Hematopoietic multipotent progenitor cell treated with erythropoietin and hydrocortisone succinate and interleukin-3 and kit ligand, for 17 days (in vitro differentiated cells): ENCODE measurements around the gene ZNF827.

Experiments used
- DNase-seq: peaks from one replicate; pipeline ENCODE4 v3.0.0-alpha.2; 2015; ENCODE audit warnings: low spot score

Gene ZNF827

DNA sequence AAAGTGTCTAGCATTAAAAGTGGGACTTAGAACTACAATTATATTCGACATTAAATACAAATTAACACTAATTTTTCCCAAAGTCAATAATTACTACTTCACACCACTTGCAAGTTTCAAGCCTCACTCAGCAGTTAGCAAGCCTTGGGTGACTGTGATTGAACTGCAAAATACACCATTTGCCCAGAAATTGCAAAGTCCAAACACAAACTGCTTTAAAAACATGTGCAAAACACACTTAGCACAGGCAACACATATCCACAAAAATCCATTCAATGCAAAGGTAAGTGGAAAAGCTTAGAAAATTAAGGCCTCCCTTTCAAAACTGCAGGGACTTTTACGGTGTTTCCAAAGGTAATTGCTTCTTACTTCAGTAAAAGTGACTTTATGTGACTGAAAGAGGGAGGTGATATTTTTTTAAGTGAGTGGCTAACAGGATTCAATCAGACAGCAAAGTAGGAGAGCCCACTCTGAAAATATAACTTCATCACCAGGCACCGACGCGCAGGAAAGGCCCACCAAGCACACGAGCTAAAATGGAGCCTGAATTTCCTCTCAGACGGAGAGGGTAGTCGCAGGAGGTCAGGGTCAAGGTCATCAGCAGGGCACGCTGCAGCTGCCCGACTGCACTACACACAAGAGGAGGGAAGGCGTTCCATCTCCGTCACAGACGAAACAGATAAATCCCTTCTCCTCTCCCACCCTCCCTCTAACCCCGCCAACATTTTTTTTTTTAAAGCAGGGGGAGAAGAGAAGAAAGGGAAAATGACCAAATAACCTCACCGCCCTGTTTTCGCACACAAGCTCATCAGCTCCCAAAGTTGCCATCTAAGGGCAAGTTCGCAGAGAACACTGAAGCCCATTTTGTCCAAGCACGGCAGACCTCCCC lies 3.1 kb downstream of the ZNF827 start:
- no peak for DNase-seq

DNA sequence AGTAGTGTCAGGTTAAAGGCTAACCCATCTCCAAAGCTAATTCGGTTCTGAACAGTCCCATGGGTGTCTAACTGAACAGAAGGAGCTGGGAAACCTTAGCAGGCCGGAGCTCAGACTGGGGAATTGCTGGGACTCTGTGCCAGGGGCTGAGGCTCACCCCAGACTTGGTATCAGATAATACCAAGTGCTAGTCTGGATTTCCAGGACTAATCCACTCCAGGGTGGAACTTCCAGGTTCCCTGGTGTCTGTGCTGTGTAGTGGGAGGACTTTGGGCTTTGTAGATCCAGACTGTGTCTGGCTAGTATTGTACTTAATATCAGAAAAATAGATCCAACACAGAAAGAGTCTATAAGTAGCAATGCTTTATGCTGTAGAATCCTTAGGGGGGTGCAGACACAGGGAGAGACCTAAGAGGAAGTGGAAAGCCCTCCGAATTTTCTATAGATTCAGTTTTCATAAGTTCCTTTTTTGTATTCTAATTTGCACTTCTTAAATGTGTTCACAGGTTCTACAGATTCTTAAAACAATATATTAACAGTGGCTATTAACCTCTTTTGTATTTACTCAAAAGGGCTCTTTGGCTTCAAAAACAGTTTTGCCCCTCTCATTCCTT lies 4.1 kb downstream of the ZNF827 start:
- DNase-seq = no peak

DNA sequence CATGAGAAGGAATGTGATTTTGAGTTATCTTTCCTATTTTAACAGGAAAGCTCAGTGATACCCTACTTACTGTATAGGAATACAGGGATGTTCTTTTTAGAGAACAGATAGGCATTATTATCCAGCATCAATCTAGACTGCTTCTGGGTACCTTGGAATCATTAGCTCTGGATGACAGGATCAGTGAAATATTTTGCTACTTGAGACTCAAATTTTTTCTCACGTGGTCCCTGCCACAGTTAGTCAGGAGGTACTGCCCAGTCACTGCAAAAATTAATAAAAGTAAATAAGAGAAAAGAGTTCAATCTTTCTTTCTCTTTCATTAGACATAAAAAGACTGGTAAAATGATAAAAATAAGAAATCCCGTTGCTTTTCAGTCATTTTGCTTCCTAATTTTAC lies 5.5 kb downstream of the ZNF827 start:
- DNase-seq = no peak

DNA sequence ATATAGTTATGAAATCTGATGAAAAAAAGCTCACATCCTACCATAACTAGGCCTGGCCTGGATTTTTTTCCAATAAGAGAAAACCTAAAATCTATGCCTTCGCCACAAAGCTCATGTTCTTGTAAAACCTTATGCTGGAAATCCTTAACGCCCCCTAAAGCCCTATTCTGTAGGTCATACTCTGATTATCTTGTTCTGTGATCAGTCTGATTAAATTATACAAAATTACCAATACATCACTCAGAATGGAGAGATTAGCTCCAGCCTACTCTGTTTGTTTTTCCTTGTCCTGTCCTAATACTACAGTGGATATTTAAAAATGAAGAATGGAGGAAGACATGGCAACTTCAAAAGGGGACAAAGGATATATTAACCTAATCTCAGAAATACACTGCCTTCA lies 7.2 kb downstream of the ZNF827 start:
- DNase-seq = no peak

DNA sequence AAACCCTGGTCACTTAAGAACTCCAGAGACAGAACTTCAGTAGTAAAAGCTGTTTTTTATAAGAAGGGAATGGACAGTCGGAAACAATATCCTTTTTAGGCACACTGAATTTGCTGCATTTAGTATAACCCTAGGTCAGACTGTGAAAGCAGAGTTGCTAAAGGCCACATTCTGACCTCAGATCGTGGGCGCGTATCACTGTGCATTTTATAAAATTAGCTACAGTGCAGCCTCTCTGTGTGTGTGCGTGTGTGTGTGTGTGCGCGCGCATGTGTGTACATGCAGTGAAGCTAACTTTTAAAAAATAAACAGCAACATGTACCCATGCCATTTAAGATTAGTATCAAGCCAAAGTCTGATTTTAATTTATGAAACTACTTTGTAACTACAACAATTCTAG lies 8.0 kb downstream of the ZNF827 start:
- DNase-seq = no peak

DNA sequence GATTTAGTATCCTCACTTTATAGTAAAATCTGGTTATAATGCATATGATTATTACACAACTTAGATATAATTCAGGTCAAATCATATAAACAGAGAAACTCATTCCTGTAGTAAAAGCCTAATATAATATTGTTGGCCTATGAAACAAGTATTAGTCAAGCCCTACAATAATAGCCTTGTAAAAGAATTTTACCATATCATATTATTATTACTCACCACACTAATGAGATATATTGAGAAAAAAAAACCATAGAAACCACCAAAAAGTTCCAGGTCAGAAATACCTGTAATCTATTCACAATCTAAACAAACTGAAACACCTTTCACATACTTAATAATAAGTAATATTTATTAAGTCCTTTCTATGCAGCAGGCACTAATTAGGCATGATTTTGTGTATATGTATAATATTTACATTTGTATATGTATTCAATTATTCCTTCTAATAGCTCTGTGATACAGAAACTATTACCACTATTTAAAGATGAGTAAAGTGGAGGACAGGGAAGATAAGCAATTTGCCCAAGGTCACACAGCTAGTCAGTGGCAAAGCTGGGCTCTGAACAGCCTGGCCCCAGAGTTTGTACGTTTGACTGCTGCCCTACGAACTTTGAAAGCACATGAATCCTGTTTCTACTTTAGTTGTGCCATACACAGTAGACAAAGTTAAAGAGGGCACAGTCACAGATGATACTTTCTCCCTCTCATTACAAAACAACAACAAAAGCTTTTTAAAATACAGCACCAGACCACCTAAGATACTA lies 9.0 kb downstream of the ZNF827 start:
- no peak for DNase-seq

DNA sequence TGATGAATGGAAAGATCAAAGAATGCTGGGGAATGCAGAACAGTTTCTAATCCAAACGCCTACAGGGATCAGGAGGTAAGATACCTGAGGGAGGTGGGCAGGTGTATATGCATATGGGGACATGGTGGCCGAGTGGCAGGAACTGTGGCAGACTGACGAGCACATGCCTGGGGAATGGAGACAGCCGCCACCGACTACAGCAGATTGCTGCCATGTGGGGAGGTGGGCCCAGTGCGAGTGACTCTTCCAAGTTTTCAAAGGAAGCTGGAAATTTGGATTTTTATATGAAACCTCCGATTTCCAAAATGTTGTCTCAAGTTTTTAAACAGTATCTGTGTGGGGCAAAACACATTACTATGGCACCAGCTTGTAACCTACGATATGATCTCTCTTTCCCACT lies 9.9 kb downstream of the ZNF827 start:
- DNase-seq = no peak

DNA sequence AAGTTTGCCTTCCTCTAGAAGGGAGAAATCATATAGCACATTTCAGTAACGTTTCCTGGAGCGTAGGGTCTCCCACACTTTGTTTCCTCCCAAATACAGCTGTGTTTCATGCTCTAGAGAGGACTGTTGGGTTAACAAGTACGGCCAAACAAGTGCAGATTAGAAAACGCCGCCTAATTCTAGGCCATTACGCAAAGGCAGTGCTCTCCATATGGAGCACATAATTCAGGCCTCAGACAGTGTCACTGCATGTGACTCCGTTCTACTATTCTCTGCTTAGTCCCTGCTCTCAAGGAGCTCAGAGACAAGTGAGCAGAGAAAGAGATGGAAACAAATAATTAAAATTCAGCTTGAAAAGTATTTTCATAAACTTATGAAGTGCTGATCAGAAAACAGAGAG lies 11.6 kb downstream of the ZNF827 start:
- no peak for DNase-seq

DNA sequence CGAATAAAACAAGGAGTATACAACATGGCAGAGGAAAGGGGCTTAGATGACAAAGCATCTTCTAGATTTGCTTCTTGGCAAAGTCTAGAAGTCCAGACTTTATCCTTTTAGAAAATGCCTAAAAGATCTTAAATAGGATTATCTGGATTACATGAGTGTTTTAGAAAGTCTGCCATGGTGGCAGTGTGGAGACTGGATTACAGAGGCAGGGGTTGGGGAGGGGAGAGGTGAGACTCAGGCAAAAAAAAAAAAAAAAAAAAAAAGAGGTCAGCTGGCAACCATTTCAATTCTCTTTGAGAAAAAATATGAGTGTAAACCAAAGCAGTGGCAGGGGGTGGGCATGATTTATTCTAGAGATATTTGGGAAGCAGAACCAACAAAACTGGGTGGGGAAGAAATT lies 17.4 kb downstream of the ZNF827 start:
- DNase-seq = no peak

DNA sequence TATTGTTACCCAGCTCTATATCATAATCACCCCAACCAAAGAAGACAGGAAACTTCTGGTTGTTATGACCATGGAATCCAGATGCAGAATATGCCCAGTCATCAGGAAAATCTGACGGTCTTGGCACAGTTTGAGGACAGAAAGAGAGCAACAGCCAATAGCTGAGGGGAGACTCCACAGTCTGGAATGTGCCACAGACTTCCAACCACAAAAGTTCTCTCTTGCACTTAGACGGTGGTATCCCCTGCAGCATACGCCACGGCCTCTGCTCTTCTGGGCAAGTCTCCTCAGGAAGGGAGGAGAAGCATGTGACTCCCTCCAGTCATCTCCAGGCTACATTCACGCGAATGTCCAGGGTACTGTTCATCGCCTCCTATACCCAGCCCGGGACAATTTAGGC lies 18.4 kb downstream of the ZNF827 start:
- no peak for DNase-seq

DNA sequence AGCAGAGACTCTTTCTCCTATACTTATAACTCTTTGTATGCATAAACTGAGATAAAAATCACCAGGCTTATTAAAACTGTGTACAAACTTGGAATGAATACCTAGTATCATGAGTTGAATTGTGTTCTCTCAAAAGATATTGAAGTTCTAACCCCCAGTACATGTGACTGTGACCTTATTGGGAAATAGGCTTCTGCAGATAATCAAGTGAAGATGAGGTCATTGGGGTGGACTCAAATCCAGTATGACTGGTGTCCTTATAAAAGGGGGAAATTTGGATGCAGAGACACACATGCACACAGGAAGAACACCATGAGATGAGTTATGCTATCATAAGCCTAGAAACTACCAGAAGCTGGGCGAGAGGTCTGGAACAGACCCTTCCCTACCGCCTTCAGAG lies 26.2 kb downstream of the ZNF827 start:
- no peak for DNase-seq

DNA sequence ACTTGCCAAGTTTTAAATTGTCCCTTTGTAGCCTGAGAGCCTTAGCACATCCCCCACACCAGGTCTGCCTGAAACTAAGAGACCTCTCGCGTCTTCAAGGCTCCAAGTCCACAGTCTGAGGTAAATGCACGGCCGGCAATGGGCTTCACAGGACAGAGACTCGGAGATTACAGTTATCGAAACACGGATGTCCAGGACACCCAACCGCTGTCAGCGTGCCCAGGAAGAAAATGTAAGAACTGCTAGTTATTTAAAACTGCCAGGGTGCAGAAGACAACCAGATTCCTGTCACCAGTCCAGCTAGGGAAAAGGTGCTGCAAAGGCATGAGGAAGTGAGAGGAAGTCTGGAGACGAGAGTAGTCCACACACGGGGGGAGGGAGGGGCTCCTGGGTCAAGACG lies 28.9 kb downstream of the ZNF827 start:
- DNase-seq = no peak

DNA sequence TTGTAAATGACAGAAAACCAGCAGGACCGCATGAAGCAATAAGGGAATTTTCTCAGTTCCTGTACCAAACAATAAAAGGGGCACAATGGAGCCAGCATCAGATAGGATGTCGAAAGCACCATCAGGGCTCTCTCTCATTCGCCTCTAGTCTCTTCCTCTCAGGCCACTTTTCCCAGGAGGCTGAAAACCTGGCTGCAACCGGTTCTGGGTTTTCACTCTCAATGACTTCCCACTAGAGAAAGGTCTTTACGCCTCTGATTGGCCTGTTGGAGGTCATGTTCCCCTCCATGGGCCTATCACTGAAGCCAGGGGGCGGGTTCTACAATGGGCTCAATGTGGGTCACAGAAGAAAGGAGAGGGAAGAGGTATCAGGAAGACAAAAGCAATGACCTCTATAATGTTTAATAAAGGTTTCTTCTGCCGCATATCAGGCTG lies 29.3 kb downstream of the ZNF827 start:
- no peak for DNase-seq

DNA sequence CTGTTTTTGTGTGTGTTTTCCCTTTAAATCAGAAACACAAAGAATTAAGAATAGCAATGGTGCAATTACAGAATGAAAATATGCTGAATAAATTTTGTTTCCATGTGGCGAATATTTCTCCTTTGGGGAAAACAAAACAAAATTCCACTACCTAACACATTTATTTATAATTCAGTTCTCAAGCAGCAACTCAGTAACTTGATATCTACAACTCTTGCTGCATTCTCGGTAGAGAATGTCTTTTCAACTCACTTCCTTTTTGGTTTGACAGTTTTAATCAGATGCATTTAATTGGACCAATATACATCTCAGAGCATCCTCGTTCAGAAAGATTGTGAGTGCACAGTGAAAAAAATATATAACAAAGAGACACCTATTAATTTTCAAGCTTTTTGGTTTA lies 30.8 kb downstream of the ZNF827 start:
- DNase-seq = no peak

DNA sequence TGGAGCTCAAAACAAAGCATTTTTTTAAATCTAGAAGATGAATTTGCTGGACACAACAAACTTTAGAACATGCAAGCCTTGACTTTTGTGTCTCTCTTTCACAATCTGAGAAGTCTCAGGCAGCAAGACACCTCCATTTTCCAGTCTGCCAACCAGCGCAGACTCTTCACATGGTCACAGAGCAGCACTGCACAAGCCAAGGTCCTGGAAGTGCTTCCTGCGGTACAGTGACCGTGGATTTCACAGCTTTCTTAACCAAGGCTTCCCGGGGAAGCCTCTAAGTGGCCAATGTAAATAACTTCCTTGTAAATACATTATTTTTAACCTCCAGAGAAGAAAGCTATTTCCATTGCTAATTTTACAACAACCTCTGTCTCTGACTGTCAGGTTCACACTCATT lies 31.2 kb downstream of the ZNF827 start:
- DNase-seq = no peak

DNA sequence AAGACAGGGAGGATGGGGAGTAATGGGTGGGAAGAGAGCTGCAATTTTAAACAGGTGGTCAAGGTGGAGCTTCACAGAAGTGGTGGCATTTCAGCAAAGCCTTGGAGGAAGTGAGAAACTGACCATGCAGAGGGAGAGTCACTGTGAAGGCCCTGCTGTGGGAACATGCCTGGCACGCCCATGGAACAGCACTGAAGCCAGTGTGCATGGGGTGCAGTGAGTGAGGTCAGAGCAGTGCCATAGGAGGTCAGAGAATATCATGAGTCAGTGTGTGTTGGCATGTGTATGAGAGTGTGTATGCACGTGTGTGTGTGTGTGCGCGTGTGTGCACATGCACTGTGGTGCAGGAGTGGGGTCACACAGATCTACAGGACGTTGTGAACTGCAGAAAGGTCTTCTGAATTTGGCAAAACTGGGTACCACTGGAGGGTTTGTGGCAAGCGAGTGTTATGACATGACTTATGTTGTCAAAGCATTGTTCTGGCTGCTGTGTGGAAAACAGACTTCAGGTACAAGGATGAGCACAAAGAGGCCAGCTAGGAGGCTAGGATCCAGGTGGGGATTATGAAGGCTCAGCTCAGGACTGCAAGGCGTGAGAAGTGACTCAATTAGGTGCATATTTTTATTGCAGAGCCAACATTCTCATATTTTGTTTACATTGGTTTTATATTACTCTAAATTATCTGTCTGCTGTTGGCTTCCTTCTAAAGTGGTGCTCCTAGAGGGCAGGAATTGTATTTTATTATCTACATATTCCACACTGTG lies 34.0 kb downstream of the ZNF827 start:
- no peak for DNase-seq

DNA sequence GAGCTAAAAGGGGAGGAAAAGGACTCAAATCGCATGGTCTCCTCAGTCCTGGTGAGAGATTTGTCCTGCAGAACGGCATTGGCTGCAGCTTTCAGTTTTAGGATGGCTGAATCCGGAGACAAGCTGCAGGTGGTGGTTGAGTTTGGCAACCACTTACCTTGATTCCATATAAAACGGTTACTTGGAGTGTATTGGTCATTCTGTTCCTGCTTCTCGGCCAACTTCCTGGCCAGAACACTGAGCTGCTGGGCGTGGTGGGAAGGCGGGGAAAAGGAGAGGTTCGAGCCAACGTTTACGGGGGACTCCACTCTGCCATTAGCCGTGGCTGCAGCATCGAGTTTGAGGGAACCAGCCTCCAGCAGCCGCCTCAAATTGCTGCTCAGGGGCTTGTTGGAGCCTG lies 36.1 kb downstream of the ZNF827 start:
- no peak for DNase-seq

DNA sequence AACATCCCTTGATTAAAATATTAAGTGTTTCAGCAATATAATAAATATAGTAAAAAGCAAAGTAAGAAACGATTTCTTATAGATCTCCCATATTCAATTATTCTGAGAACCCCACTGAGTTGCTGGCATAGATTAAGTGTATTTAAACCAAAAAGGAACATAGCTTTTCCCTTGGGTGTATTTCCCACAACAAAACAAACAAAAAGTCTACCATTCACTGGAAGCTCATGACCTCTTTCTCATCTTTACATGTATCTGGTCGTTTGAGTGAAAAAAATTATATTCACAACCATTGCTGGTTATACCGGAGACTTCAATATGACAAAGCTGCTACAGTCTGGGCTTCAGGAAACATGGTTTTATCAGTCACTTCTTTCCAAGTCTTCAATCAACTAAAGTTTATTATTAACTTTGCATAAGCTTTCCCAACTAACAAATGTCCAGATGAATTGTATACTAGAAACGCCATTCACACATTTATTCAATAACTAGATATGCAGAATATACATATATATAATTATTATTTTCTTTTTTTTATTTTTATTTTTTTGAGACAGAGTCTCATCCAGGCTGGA lies 38.6 kb downstream of the ZNF827 start:
- DNase-seq = no peak

DNA sequence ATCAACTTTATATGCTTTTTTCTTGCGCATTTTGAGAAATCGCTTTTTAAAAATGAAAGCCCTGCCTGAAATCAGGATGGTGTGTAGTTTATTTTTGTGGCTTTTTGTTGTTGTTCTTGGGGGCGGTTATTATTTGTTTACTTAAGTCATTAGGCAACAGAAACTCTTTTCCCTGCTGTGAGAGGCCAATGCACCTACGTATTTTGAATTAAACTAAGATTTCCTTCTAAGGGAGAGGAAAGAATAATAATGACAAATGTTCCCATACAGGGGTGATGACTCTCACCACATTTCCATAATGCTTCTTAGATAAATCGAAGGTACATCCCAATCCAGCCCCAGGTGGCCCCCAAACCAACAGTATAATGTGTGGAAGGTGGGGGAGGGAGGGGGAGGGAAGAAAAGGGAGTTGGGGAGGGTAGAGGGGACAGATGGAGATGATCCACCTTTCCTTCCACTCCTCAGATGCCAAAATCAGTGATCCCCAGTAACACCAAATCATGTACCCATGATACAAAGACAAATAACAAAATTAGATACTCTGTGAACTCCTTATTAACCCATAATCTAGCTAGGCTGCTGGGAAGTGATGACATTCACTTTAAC lies 39.6 kb downstream of the ZNF827 start:
- DNase-seq = no peak

DNA sequence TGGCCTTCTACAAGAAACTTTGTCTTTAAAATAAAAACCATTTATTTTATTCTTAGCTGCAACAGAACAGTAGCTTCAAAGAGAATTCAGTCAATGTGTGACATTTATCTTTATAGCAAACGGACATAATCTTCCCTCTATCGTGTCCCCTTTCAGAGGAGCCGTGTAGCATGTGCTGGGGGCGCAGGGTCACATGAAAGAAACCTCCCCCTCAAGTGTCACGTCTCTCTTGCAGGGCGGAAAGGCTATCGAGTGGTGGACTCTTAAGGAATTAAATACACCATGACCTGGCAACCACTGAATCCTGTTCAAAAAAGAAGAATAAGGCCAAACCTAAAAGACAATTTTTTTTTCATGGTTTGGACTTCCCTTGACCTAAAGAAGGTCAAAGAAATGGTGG lies 40.2 kb downstream of the ZNF827 start:
- no peak for DNase-seq

DNA sequence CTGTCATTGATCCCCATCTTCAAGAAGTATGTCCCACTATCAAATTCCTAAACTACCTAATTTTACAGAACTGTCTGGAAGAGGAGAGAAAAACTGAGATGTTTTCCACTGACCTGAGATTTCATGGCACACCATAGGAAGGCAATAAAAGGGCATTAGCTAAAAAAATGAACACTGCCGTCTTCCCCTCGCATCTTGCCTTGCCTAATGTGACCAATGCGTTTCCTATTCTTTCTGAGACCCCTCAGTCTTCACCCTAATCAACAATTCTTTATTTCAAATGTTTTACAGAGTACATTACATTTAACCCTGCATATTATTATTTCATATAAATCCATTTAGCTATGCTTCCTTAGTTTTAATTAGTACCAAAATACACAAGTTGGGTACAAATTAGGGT lies 43.6 kb downstream of the ZNF827 start:
- no peak for DNase-seq

DNA sequence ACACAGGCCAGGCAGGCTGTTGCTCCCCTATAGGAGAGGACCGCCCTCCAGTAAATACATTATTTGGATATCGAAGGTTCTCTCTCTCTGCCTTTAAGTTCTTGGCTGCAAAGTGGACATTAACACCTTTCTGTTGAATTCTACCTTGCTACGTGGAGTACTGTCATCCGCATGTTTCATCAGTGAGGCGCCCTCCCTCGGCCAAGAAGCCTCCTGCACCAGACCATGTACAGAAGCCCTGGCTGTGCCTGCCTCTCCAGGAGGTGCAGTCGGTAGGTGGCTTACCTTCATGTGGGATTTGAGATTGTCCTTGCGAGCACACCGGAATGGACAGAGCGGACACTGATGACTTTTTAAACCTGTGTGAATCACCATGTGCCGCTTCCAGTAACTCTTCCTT lies 46.7 kb downstream of the ZNF827 start:
- no peak for DNase-seq
